Adrenal gland (tissue), 12 donors: ENCODE measurements around the gene SLC38A5. TPM values are rescaled to one million over a fixed set of nuclear protein-coding genes. Genes with fewer than 3 reads are reported as not detected.

ENCODE experiments used
- DNase-seq, 7 donors: peaks; one replicate each; pipeline ENCODE4 v3.0.0-alpha.2; 2019 to 2020
- H3K27ac ChIP-seq, 5 donors: fragments of 200-600 bp; sonication (generic) in 4 of 5; 1 replicate in 3 of 5; 2 replicates in 2 of 5; pipeline versions ENCODE4 v1.5.1 to v1.8.0; 2016 to 2020; ENCODE audit warnings: mild to moderate bottlenecking in 1 of 5
- H3K27me3 ChIP-seq: fragments of 200-600 bp; 2 replicates; pipeline ENCODE4 v1.8.0; 2021
- H3K36me3 ChIP-seq, 2 donors: fragments of 200-600 bp; replicated peaks in 1 of 2; 1 replicate in 1 of 2; 2 replicates in 1 of 2; pipeline versions ENCODE4 v1.5.1 to v1.8.0; 2018 to 2022
- H3K4me1 ChIP-seq, 2 donors: fragments of 200-600 bp; replicated peaks in 1 of 2; 1 replicate in 1 of 2; 2 replicates in 1 of 2; pipeline versions ENCODE4 v1.5.1 to v1.8.0; 2018 to 2021
- H3K4me3 ChIP-seq, 4 donors: fragments of 200-600 bp; sonication (generic) in 3 of 4; one replicate each; pipeline ENCODE4 v1.5.1; 2016 to 2018
- H3K9me3 ChIP-seq, 3 donors: fragments of 200-600 bp; sonication (generic) in 1 of 3; replicated peaks in 1 of 3; 1 replicate in 2 of 3; 2 replicates in 1 of 3; pipeline versions ENCODE4 v1.5.1 to v1.8.0; 2016 to 2021
- CTCF ChIP-seq, 6 experiments: fragments of 450-650 bp in 4 of 6; fragments of 200-600 bp in 2 of 6; sonication (generic) in 1 of 6; IDR thresholded peaks; 1 replicate in 5 of 6; 2 replicates in 1 of 6; pipeline versions ENCODE4 v1.5.1 to v1.8.0; 2016 to 2021; ENCODE audit warnings: antibody characterized with exemption in 6 of 6, mild to moderate bottlenecking in 2 of 6, moderate library complexity in 1 of 6
- POLR2A ChIP-seq, 2 donors: fragments of 450-650 bp; IDR thresholded peaks; one replicate each; pipeline ENCODE4 v1.6.1; 2017; ENCODE audit warnings: antibody characterized with exemption in 2 of 2, mild to moderate bottlenecking in 2 of 2, moderate library complexity in 1 of 2
- WGBS, 4 donors: extraction: QIAGEN DNeasy Blood & Tissue Kit in 2 of 4; methylation state at CpG; one replicate each; pipeline versions ENCODE4 v1.1.5 to v1.1.7; 2013 to 2017; 5-methylcytosine and 5-hydroxymethylcytosine counted together
- intact Hi-C, 2 donors: fragments of 100-400 bp; cut with DNase I; formaldehyde crosslinking; loops; one replicate each; pipeline versions ENCODE4 v1.14.1 to v1.15.0; 2022 to 2023
- polyA plus RNA-seq, 3 donors: library from polyadenylated mRNA; stranded (reverse); fragments of 200-250 nt in 2 of 3; fragments of 350-450 nt in 1 of 3; fragmentation: Illumina TruSeq in 1 of 3; extraction: RNeasy Lipid Tissue Mini Kit (QIAGEN cat#74804) in 1 of 3; gene quantifications; one replicate each; pipeline ENCODE4 v1.2.3, GENCODE V29; 2013 to 2014
- total RNA-seq, 9 donors: library from RNA; depleted of rRNA in 4 of 9; stranded (reverse); fragments of >200 nt in 4 of 9; fragments of 120-200 nt in 1 of 9; fragmentation: NEBNext Ultra II Directional in 1 of 9; extraction: Animal tissue kit (Norgen Biotek cat#: 25700) in 1 of 9; gene quantifications; one replicate each; pipeline versions ENCODE4 v1.1.0 to v1.2.4, GENCODE V29; 2013 to 2023
- donor health status: healthy with polysubstance abuse.
- donor health status: Bipolar disorder and iron deficiency.
- donor health status: DM: yes; HTN: yes; CAD: no.
- donor health status: DM: no; HTN: no; CAD: no.
- donor health status: DM: no; HTN: no; CAD: no.
- donor health status: DM: yes; HTN: yes; CAD: no.

The SLC38A5 gene
- total and polyA plus RNA-seq, 12 donors: 0.11 to 6.6 (median 4.6) TPM

GRCh38 chrX:48474127-48474526 is 4.1 kb upstream of the SLC38A5 start:
- 62 to 72% (median 67%) methylated on average over 7 to 10 of the region's 10 CpGs for WGBS, 4 donors
- intact Hi-C loops: no loop called here
- TF ChIP-seq CTCF (IDR thresholded peaks at IDR 0.05) (peak in 1 of 6 experiments; percentile 6), POLR2A (IDR thresholded peaks at IDR 0.05) (no peak)
- Histone ChIP-seq H3K9me3 (no peaks in the 10 kb centered on the region), H3K36me3 (no peaks in the 10 kb centered on the region), H3K4me3 (no peak overlapping the region), H3K27ac (no peak overlapping the region), H3K27me3 (no peaks in the 10 kb centered on the region), H3K4me1 (no peaks in the 10 kb centered on the region)
- DNase-seq: no peak

- Histone ChIP-seq H3K4me1 (no peaks in the 10 kb centered on the region), H3K9me3 (no peaks in the 10 kb centered on the region), H3K36me3 (no peaks in the 10 kb centered on the region), H3K27ac (no peak overlapping the region), H3K4me3 (no peak overlapping the region), H3K27me3 (no peaks in the 10 kb centered on the region)
- 69 to 84% (median 72%) methylated on average over 5 to 9 of the region's 9 CpGs for WGBS, 4 donors
- no peak for DNase-seq
- intact Hi-C loops: no loop called here
- no peak for TF ChIP-seq CTCF (IDR thresholded peaks at IDR 0.05)
- TF ChIP-seq POLR2A (IDR thresholded peaks at IDR 0.05): no peak
These were observed 3.6 kb upstream of the SLC38A5 start for GRCh38 chrX:48473704-48473990.

- TF ChIP-seq CTCF (IDR thresholded peaks at IDR 0.05) (no peak), POLR2A (IDR thresholded peaks at IDR 0.05) (no peak)
- no peaks in the 10 kb centered on the region for H3K4me1 ChIP-seq
- H3K27ac ChIP-seq: no peak overlapping the region
- peak in 1 of 7 donors; percentile 27 for DNase-seq
- no peaks in the 10 kb centered on the region for H3K9me3 ChIP-seq
- WGBS, 4 donors: 43 to 63% (median 50%) methylated on average over 6 to 12 of the region's 12 CpGs
- no peaks in the 10 kb centered on the region for H3K27me3 ChIP-seq
- no peak overlapping the region for H3K4me3 ChIP-seq
- H3K36me3 ChIP-seq: no peaks in the 10 kb centered on the region
- intact Hi-C loops: no loop called here
These were observed 3.0 kb upstream of the SLC38A5 start for GRCh38 chrX:48472851-48473703.

GRCh38 chrX:48472225-48472624 is 2.2 kb upstream of the SLC38A5 start:
- Histone ChIP-seq H3K4me1 (no peaks in the 10 kb centered on the region), H3K4me3 (no peak overlapping the region), H3K9me3 (no peaks in the 10 kb centered on the region), H3K27ac (no peak overlapping the region), H3K36me3 (no peaks in the 10 kb centered on the region), H3K27me3 (no peaks in the 10 kb centered on the region)
- intact Hi-C loops: no loop called here
- WGBS, 4 donors: 73 to 88% (median 79%) methylated on average over 9 of the region's 9 CpGs
- no peak for DNase-seq
- TF ChIP-seq POLR2A (IDR thresholded peaks at IDR 0.05): no peak
- no peak for TF ChIP-seq CTCF (IDR thresholded peaks at IDR 0.05)
